Common myeloid progenitor, CD34-positive (primary cell): ENCODE measurements around the gene CR1L.
"Not testable (repeated sequence)": the region's sequence is repeated elsewhere in the genome, so short reads cannot be mapped to it uniquely, and the experiment has no call there.

Source experiments
- CTCF ChIA-PET: fragments of 350-600 bp; sonication (Branson Sonifier 250); formaldehyde crosslinking; loops from one replicate; lab custom pipeline; 2021; ENCODE audit warnings: antibody characterized with exemption; lab: Charles Lee
- POLR2A ChIA-PET: fragments of 350-600 bp; sonication (Branson Sonifier 250); formaldehyde crosslinking; loops from one replicate; lab custom pipeline; 2021; ENCODE audit warnings: antibody characterized with exemption; lab: Charles Lee
- DNase-seq, 3 donors: peaks; one replicate each; pipeline versions ENCODE4 v3.0.0 to v3.0.0-alpha.2; 2013
- H3K27ac ChIP-seq, 2 experiments: 1 replicate in 1 of 2; 2 replicates in 1 of 2; pipeline ENCODE4 v1.7.0; 2013; ENCODE audit warnings: inconsistent platforms in 2 of 2, low read length in 2 of 2, mild to moderate bottlenecking in 2 of 2, low read depth in 1 of 2, moderate library complexity in 1 of 2; ENCODE audit not compliant: severe bottlenecking in 2 of 2, insufficient read depth in 1 of 2, poor library complexity in 1 of 2
- H3K27me3 ChIP-seq, 5 experiments: replicated peaks in 2 of 5; 1 replicate in 3 of 5; 2 replicates in 2 of 5; pipeline versions ENCODE4 v1.6.1 to v1.7.0; 2013; ENCODE audit warnings: low read length in 4 of 5, mild to moderate bottlenecking in 2 of 5, moderate library complexity in 2 of 5, inconsistent platforms in 1 of 5; ENCODE audit not compliant: insufficient read depth in 5 of 5, control insufficient read depth in 4 of 5
- H3K36me3 ChIP-seq, 4 experiments: 1 replicate in 2 of 4; 2 replicates in 2 of 4; pipeline versions ENCODE4 v1.6.1 to v1.7.0; 2013; ENCODE audit warnings: low read length in 3 of 4, control low read depth in 1 of 4, mild to moderate bottlenecking in 1 of 4; ENCODE audit not compliant: control insufficient read depth in 4 of 4, insufficient read depth in 4 of 4
- H3K4me1 ChIP-seq, 4 experiments: 1 replicate in 3 of 4; 2 replicates in 1 of 4; pipeline versions ENCODE4 v1.6.1 to v1.7.1; 2013; ENCODE audit warnings: low read length in 3 of 4, mild to moderate bottlenecking in 3 of 4, control low read depth in 1 of 4, inconsistent platforms in 1 of 4, moderate library complexity in 1 of 4; ENCODE audit not compliant: control insufficient read depth in 4 of 4, insufficient read depth in 4 of 4; ENCODE audit errors: control extremely low read depth in 1 of 4
- H3K4me3 ChIP-seq, 7 experiments: 1 replicate in 4 of 7; 2 replicates in 3 of 7; pipeline versions ENCODE4 v1.5.1 to v1.7.0; 2013; ENCODE audit warnings: mild to moderate bottlenecking in 7 of 7, low read length in 6 of 7, moderate library complexity in 6 of 7, inconsistent platforms in 2 of 7, low read depth in 2 of 7, control low read depth in 1 of 7; ENCODE audit not compliant: insufficient read depth in 4 of 7, control insufficient read depth in 1 of 7; ENCODE audit errors: extremely low read depth in 1 of 7
- H3K9me3 ChIP-seq, 5 experiments: 1 replicate in 4 of 5; 2 replicates in 1 of 5; pipeline versions ENCODE4 v1.6.1 to v1.7.1; 2013; ENCODE audit warnings: low read length in 4 of 5, mild to moderate bottlenecking in 2 of 5, inconsistent platforms in 1 of 5, low read depth in 1 of 5, moderate library complexity in 1 of 5; ENCODE audit not compliant: control insufficient read depth in 4 of 5, insufficient read depth in 2 of 5; ENCODE audit errors: control extremely low read depth in 1 of 5
- WGBS: methylation state at CpG from one replicate; pipeline ENCODE4 v1.1.5; 2013; ENCODE audit not compliant: insufficient coverage; 5-methylcytosine and 5-hydroxymethylcytosine counted together

The CR1L gene

DNA sequence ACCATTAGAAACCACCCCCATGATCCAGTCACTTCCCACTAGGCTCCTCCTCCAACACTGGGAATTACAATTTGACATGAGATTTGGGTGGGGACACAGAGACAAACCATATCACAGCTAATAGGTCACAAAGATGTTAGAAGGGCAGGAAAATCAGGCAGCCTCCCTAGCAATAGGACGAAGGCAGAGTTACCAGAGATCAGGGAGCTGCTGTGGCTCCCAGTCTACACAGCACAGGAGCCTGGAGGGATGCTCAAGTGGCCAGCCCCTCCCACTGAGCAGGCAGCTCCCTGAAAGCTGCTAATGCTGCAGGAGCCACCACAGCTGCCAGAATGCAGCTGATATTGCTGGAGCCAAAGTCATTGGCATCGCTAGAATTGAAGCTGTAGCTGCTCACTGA is 51.0 kb downstream of the CR1L start:
- POLR2A ChIA-PET, result interaction anchor here (0.6 kb wide), 1 partner anchor 1272 kb away, joined by 12 read pairs; no protein-coding TSS in a partner anchor
- CTCF ChIA-PET, result interaction anchor here (1.1 kb wide), 1 partner anchor 102 kb away, joined by 3 read pairs; no protein-coding TSS in a partner anchor
- no peaks in the 10 kb centered on the region for H3K36me3 ChIP-seq
- H3K4me1 ChIP-seq, result no peaks in the 10 kb centered on the region
- H3K27me3 ChIP-seq, result no peaks in the 10 kb centered on the region
- no peak for DNase-seq
- no peak overlapping the region for H3K27ac ChIP-seq
- H3K9me3 ChIP-seq, result no peaks in the 10 kb centered on the region
- no peak overlapping the region for H3K4me3 ChIP-seq
- WGBS, result 100% methylated on average over 2 of the region's 2 CpGs

DNA sequence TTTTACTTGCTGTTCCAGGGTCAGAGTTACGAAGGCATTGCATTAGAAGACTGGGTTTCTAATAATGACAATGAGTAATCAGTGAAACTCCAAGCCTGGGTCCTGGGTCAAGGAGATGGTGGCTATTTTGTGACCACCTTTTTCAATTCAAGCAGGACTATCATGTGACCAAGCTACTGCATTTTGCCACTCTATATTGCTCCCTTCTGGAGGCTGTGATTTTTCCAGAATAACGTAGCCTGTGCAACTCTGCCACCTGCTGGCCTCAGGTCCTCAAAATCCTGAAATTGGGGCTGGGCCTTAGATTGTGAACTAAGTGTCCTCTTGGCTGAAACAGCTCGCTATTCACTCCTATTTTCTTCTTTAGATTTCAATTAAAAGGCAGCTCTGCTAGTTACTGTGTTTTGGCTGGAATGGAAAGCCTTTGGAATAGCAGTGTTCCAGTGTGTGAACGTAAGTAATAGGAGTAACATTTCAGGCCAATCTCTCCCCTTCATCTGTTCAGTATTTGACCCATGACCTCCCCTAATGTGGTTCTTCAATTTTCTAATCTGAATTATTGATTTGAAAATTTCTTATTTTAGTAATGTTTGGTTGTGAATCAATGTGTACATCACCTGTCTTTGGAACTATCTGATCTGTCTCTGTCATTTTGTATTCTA is 54.0 kb downstream of the CR1L start:
- Histone ChIP-seq H3K36me3 (no peaks in the 10 kb centered on the region), H3K9me3 (no peaks in the 10 kb centered on the region), H3K27ac (no peak overlapping the region), H3K4me3 (no peak overlapping the region), H3K27me3 (no peaks in the 10 kb centered on the region), H3K4me1 (no peaks in the 10 kb centered on the region)
- DNase-seq, result peak; percentile 56 to 60 (median 58)
- ChIA-PET CTCF (interaction anchor here (0.7 to 2.9 kb wide), 9 partner anchors 9 to 125 kb away, joined by 3 to 17 read pairs (median 3); no protein-coding TSS in a partner anchor), POLR2A (no interaction called here)
- 60% methylated on average over 3 of the region's 4 CpGs for WGBS

DNA sequence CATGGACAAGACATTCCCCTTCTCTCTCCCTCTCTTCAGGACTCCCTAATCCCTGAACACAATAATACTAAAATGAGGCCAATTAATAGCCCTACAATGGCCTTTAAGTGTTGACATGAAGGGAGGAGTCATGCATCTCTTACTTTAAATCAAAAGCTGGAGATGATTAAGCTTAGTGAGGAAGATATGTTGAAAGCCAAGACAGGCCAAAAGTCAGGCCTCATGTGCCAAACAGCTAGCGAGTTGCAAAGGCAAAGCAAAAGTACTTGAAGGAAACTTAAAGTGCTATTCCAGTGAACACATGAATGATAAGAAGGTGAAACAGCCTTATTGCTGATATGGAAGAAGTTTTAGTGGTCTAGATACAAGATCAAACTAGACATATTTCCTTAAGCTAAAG is 57.4 kb downstream of the CR1L start:
- H3K27me3 ChIP-seq, result no peaks in the 10 kb centered on the region
- DNase-seq, result no peak
- ChIA-PET CTCF (no interaction called here), POLR2A (no interaction called here)
- no peak overlapping the region for H3K27ac ChIP-seq
- no peaks in the 10 kb centered on the region for H3K4me1 ChIP-seq
- no peak overlapping the region for H3K4me3 ChIP-seq
- no peaks in the 10 kb centered on the region for H3K9me3 ChIP-seq
- WGBS, result 100% methylated on average over 1 of the region's 1 CpG
- H3K36me3 ChIP-seq, result no peaks in the 10 kb centered on the region

DNA sequence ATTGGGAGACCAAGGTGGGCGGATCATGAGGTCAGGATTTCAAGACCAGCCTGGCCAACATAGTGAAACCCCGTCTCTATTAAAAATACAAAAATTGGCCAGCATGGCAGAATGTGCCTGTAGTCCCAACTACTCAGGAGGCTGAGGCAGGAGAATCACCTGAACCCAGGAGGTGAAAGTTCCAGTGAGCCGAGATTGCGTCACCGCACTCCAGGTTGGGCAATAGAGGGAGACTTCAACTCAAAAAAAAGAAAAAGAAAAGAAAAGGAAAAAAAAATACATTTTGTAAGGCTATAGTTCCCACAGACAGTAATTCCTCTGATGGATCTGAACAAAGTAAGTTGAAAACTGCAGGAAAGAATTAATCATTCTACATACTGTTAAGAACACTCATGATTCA is 58.8 kb downstream of the CR1L start:
- CTCF ChIA-PET, result no interaction called here
- Histone ChIP-seq H3K9me3 (no peaks in the 10 kb centered on the region), H3K36me3 (no peaks in the 10 kb centered on the region), H3K4me3 (no peak overlapping the region), H3K27ac (no peak overlapping the region), H3K27me3 (no peaks in the 10 kb centered on the region), H3K4me1 (no peaks in the 10 kb centered on the region)
- DNase-seq, result no peak
- WGBS, result 100% methylated on average over 4 of the region's 5 CpGs
- POLR2A ChIA-PET, result no interaction called here

DNA sequence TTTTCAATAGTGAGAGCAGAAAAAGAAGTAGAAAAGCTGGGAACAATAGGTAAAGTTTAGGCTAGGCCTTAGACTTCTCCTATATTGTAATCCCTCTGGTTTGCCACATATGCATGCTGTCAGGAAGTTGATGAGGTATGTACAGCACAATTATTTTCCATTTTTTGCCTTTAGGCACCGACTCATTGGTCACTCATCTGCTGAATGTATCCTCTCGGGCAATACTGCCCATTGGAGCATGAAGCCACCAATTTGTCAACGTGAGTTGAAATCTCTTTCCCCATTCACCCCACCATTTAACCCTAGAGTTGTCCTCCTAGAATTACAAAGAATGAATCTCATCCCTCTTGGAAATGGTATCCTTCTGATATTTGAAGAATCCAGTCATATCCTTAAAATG is 63.1 kb downstream of the CR1L start:
- CTCF ChIA-PET, DNase-seq, H3K36me3 ChIP-seq, H3K9me3 ChIP-seq, H3K4me1 ChIP-seq, POLR2A ChIA-PET, H3K27me3 ChIP-seq, H3K27ac ChIP-seq, H3K4me3 ChIP-seq: not testable (repeated sequence)
- 81% methylated on average over 3 of the region's 3 CpGs for WGBS

DNA sequence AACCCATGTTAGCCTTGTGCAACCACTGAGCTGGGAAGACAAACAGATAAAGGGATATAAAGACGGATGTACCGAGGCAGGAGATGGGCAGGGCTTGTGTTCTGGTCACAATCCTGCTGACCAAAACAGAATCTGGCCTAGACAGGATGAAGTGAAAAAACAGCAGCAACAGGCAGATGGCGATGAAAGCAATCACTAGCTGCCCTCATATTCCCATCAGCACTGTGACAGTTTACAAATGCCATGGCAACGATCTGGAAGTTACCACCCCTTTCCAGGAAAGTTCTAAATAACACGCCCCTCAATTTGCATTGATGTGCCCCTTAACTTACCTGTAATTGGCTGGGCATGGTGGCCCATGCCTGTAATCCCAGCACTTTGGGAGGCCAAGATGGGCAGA is 66.4 kb downstream of the CR1L start:
- Histone ChIP-seq H3K27me3 (no peaks in the 10 kb centered on the region), H3K9me3 (peaks cover 0 to 2% (median 0%) of the 10 kb centered on the region in 5 experiments), H3K4me1 (no peaks in the 10 kb centered on the region), H3K4me3 (no peak overlapping the region), H3K27ac (no peak overlapping the region), H3K36me3 (no peaks in the 10 kb centered on the region)
- WGBS, result 84% methylated on average over 5 of the region's 5 CpGs
- CTCF ChIA-PET, result interaction anchor here (1.2 to 3.1 kb wide), 2 partner anchors 12 to 86 kb away, joined by 3 to 13 read pairs; no protein-coding TSS in a partner anchor
- POLR2A ChIA-PET, result no interaction called here
- DNase-seq, result peak in 2 of 3 donors; percentile 7 to 12

DNA sequence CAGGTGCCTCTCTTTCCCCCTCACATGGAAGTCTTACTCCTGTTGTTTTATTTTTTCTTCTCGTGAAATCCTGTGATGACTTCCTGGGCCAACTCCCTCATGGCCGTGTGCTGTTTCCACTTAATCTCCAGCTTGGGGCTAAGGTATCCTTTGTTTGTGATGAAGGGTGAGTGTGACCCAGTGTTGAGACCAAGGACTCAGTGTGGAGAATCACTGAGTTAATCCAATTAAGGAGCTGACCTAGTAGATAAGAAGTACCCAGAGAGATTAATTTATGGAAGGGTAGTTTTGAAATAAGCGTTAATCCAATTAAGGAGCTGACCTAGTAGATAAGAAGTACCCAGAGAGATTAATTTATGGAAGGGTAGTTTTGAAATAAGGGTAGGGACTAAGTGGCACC is 67.8 kb downstream of the CR1L start:
- H3K27me3 ChIP-seq, H3K4me3 ChIP-seq, H3K27ac ChIP-seq, H3K4me1 ChIP-seq, DNase-seq, H3K36me3 ChIP-seq, POLR2A ChIA-PET, H3K9me3 ChIP-seq: not testable (repeated sequence)
- CTCF ChIA-PET, result interaction anchor here (0.6 kb wide), 1 partner anchor 61 kb away, joined by 3 read pairs; no protein-coding TSS in a partner anchor
- no CpG with 5 or more reads among the region's 3 CpGs for WGBS
